Fibroblast of lung (primary cell): ENCODE data around the gene PLA2G4F. TPM values are rescaled to one million over a fixed set of nuclear protein-coding genes. Genes with fewer than 3 reads are reported as not detected.

Source experiments
- DNase-seq, 2 donors: peaks; one replicate each; pipeline versions ENCODE4 v3.0.0 to v3.0.0-alpha.2; 2010; ENCODE audit warnings: low read depth in 2 of 2
- H2AFZ ChIP-seq: 2 replicates; pipeline ENCODE4 v1.5.1; 2012; ENCODE audit warnings: low read length, control low read depth, inconsistent platforms
- H3K27ac ChIP-seq: 2 replicates; pipeline ENCODE4 v1.5.1; 2011; ENCODE audit warnings: low read length, control low read depth; ENCODE audit not compliant: insufficient read depth
- H3K27me3 ChIP-seq: 2 replicates; pipeline ENCODE4 v1.5.1; 2011; ENCODE audit warnings: mild to moderate bottlenecking, low read length; ENCODE audit not compliant: control insufficient read depth, insufficient read depth
- H3K36me3 ChIP-seq: 2 replicates; pipeline ENCODE4 v1.5.1; 2011; ENCODE audit warnings: low read length; ENCODE audit not compliant: control insufficient read depth, insufficient read depth
- H3K4me1 ChIP-seq: 2 replicates; pipeline ENCODE4 v1.5.1; 2011; ENCODE audit warnings: low read length; ENCODE audit not compliant: control insufficient read depth, insufficient read depth; ENCODE audit errors: extremely low read depth
- H3K4me2 ChIP-seq: 2 replicates; pipeline ENCODE4 v1.5.1; 2011; ENCODE audit warnings: low read length, control low read depth; ENCODE audit not compliant: insufficient read depth; ENCODE audit errors: extremely low read depth
- H3K4me3 ChIP-seq, 4 experiments: fragments of 200-600 bp in 1 of 4; sonication (generic) in 1 of 4; replicated peaks in 1 of 4; 2 replicates each; pipeline ENCODE4 v1.5.1; 2011 to 2016; ENCODE audit warnings: low read length in 4 of 4, low read depth in 3 of 4, mild to moderate bottlenecking in 3 of 4, control low read depth in 2 of 4, inconsistent platforms in 1 of 4, mixed read lengths in 1 of 4; ENCODE audit not compliant: insufficient read depth in 1 of 4; ENCODE audit errors: control extremely low read depth in 1 of 4
- H3K79me2 ChIP-seq: 2 replicates; pipeline ENCODE4 v1.5.1; 2012; ENCODE audit warnings: mild to moderate bottlenecking, low read length, inconsistent platforms; ENCODE audit not compliant: control insufficient read depth, insufficient read depth
- H3K9ac ChIP-seq: 2 replicates; pipeline ENCODE4 v1.5.1; 2011; ENCODE audit warnings: mild to moderate bottlenecking, low read length, control low read depth; ENCODE audit not compliant: insufficient read depth
- H3K9me3 ChIP-seq: 2 replicates; pipeline ENCODE4 v1.5.1; 2012; ENCODE audit warnings: low read depth, low read length; ENCODE audit not compliant: control insufficient read depth, insufficient read depth
- H4K20me1 ChIP-seq: 2 replicates; pipeline ENCODE4 v1.5.1; 2011; ENCODE audit warnings: low read length; ENCODE audit not compliant: control insufficient read depth, insufficient read depth; ENCODE audit errors: extremely low read depth
- EZH2 ChIP-seq: IDR thresholded peaks from 2 replicates; pipeline ENCODE4 v1.5.1; 2012; ENCODE audit warnings: low read length, control low read depth, mild to moderate bottlenecking; ENCODE audit errors: missing control alignments
- polyA plus RNA-seq, 2 donors: library from polyadenylated mRNA; depleted of rRNA in 1 of 2; stranded (reverse) in 1 of 2; unstranded in 1 of 2; fragments of >200 nt; gene quantifications; 2 replicates each; pipeline ENCODE4 v1.2.1, GENCODE V29; 2011 to 2012; ENCODE audit warnings: missing spikeins in 1 of 2
- total RNA-seq: library from RNA; depleted of rRNA; stranded (reverse); fragments of >200 nt; gene quantifications from 2 replicates; pipeline ENCODE4 v1.2.1, GENCODE V29; 2014
- TF ChIP-seq, protein P1 (sequence below), 2 donors: IDR thresholded peaks in 1 of 2; conservative IDR thresholded peaks in 1 of 2; 1 replicate in 1 of 2; 2 replicates in 1 of 2; pipeline ENCODE4 v1.5.1; 2011 to 2012; ENCODE audit warnings: low read length in 2 of 2, control low read depth in 1 of 2, inconsistent platforms in 1 of 2, low read depth in 1 of 2, mild to moderate bottlenecking in 1 of 2

PLA2G4F gene
- total and polyA plus RNA-seq, 2 donors (not counting 1 experiment from before 2014, with no cell fraction given) = not detected

DNA sequence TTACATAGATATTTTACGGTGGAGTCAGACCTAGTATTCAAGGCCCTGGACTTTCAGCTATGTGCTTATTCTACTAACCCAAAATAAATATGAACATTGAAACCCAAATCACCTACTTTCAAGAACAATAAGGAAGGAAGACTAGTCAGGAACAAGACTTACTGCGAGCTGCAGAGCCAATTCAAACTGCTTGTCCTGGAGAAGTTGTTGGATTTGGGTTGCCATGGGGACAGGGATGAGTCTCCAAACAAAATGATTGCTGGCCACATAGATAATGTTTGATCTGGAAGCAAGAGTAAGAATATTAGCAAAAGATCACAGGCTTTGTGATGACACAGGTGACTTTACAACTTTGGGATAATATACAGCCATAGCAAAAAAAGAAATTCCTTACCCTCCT, 21.6 kb upstream of the PLA2G4F start:
- Histone ChIP-seq H3K79me2 (no peaks in the 10 kb centered on the region), H3K9ac (no peak overlapping the region), H3K4me3 (no peak overlapping the region), H2AFZ (no peak overlapping the region), H3K9me3 (no peaks in the 10 kb centered on the region), H4K20me1 (no peaks in the 10 kb centered on the region), H3K4me1 (no peaks in the 10 kb centered on the region), H3K27me3 (no peaks in the 10 kb centered on the region), H3K36me3 (peaks cover 9% of the 10 kb centered on the region), H3K27ac (no peak overlapping the region), H3K4me2 (no peak overlapping the region)
- TF ChIP-seq, protein P1, sequence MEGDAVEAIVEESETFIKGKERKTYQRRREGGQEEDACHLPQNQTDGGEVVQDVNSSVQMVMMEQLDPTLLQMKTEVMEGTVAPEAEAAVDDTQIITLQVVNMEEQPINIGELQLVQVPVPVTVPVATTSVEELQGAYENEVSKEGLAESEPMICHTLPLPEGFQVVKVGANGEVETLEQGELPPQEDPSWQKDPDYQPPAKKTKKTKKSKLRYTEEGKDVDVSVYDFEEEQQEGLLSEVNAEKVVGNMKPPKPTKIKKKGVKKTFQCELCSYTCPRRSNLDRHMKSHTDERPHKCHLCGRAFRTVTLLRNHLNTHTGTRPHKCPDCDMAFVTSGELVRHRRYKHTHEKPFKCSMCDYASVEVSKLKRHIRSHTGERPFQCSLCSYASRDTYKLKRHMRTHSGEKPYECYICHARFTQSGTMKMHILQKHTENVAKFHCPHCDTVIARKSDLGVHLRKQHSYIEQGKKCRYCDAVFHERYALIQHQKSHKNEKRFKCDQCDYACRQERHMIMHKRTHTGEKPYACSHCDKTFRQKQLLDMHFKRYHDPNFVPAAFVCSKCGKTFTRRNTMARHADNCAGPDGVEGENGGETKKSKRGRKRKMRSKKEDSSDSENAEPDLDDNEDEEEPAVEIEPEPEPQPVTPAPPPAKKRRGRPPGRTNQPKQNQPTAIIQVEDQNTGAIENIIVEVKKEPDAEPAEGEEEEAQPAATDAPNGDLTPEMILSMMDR (conservative IDR thresholded peaks at IDR 0.05 in 1 of 2, IDR thresholded peaks at IDR 0.05 in 1 of 2; ENCODE audit: low read depth in 1 of 2, low read length in 2 of 2) = no peak
- no peak for TF ChIP-seq EZH2
- DNase-seq = no peak

DNA sequence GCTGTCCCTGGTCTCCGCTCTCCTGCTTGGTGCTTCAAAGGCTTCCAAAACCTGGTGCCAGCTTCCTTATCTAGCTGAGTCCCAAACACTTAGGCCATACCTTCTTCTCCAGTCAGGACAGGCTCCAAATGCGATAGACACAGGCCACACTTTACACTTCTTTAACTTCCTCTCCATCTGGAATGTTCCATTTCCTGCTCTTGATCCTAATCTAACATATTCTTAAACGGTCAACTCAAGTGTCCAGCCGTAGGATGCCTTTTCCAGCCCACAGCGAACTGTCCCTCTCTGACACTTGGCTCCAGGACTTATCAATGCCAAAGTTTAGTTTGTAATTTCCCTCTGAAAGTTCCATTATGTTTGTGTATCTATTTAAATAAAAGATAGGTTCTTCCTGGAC, 19.2 kb upstream of the PLA2G4F start:
- no peaks in the 10 kb centered on the region for H3K9me3 ChIP-seq
- no peak for TF ChIP-seq EZH2
- TF ChIP-seq, protein P1 (conservative IDR thresholded peaks at IDR 0.05 in 1 of 2, IDR thresholded peaks at IDR 0.05 in 1 of 2; ENCODE audit: low read depth in 1 of 2, low read length in 2 of 2) = no peak

DNA sequence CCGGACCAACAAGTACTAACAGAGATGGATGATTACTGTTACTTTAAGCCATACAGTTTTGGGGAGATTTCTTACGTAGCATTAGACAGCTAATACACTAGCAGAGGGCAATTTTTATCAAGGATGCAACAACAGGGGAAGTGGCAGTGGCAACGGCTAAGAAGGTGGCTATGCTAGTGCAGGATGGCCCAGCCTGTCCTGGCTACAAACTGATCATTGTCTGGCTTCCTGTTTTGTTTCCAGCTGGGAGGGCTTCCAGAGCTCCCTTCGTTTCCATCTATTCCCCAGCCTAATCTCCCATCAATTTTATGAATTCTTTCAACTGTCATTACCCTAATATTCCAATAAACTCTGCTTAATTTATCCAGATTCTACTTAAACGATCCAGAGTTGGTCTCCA, 16.0 kb upstream of the PLA2G4F start:
- no peak overlapping the region for H3K9ac ChIP-seq
- no peak overlapping the region for H2AFZ ChIP-seq
- no peak overlapping the region for H3K27ac ChIP-seq
- H3K4me2 ChIP-seq = no peak overlapping the region
- no peak overlapping the region for H3K4me3 ChIP-seq
- H3K36me3 ChIP-seq = peaks cover 13% of the 10 kb centered on the region
- H3K9me3 ChIP-seq = no peaks in the 10 kb centered on the region
- no peaks in the 10 kb centered on the region for H3K4me1 ChIP-seq
- TF ChIP-seq, protein P1 (conservative IDR thresholded peaks at IDR 0.05 in 1 of 2, IDR thresholded peaks at IDR 0.05 in 1 of 2; ENCODE audit: low read depth in 1 of 2, low read length in 2 of 2) = no peak
- TF ChIP-seq EZH2 = no peak
- no peaks in the 10 kb centered on the region for H4K20me1 ChIP-seq
- DNase-seq = no peak
- H3K27me3 ChIP-seq = no peaks in the 10 kb centered on the region
- H3K79me2 ChIP-seq = no peaks in the 10 kb centered on the region

More for the DNA sequence above, 19.2 kb upstream of the PLA2G4F start:
- H3K27me3 ChIP-seq = no peaks in the 10 kb centered on the region
- H2AFZ ChIP-seq = no peak overlapping the region
- no peak overlapping the region for H3K4me3 ChIP-seq
- DNase-seq = no peak
- no peak overlapping the region for H3K4me2 ChIP-seq
- no peaks in the 10 kb centered on the region for H4K20me1 ChIP-seq
- no peak overlapping the region for H3K9ac ChIP-seq
- H3K4me1 ChIP-seq = no peaks in the 10 kb centered on the region
- H3K27ac ChIP-seq = no peak overlapping the region
- H3K36me3 ChIP-seq = peaks cover 13% of the 10 kb centered on the region
- no peaks in the 10 kb centered on the region for H3K79me2 ChIP-seq
